ENCODE measurements around the gene ERO1B. TPM values are rescaled to one million over a fixed set of nuclear protein-coding genes. Genes with fewer than 3 reads are reported as not detected.

Gene ERO1B
- total RNA-seq, 1 donor from 2014 or later: 3.0 TPM

DNA sequence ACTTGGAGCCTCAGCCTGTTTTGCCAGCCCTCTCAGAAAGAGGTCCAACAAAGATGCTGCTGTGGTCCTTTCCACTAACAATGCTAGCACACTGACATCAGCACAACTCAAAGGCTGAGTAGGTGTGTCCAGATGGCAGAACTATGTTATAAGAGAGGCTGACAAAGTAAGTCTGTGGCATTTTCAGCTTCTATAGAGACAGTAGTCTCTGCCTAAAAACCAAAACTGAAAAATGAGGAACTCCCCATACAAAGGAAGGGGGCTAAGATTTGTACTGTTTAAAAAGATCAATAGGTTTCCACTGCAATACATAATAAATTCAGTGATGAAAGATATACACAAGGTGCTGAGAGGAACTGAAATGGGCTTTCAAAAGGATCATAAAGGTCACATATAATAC lies 12.3 kb downstream of the ERO1B start:
- Mint-ChIP-seq H3K4me1 (ENCODE audit: low read depth, unreplicated experiment) (peaks cover 1% of the 10 kb centered on the region), H3K9me3 (ENCODE audit: unreplicated experiment) (no peaks in the 10 kb centered on the region), H3K36me3 (ENCODE audit: unreplicated experiment) (no peaks in the 10 kb centered on the region), H3K4me3 (ENCODE audit: unreplicated experiment) (no peak overlapping the region), H3K27me3 (ENCODE audit: unreplicated experiment) (no peaks in the 10 kb centered on the region), H3K27ac (ENCODE audit: unreplicated experiment) (no peak overlapping the region)
- DNase-seq: no peak
- TF ChIP-seq CTCF (IDR thresholded peaks at IDR 0.05; ENCODE audit: partially characterized antibody, unreplicated experiment): no peak

- H3K27ac Mint-ChIP-seq (ENCODE audit: unreplicated experiment): no peak overlapping the region
- H3K9me3 Mint-ChIP-seq (ENCODE audit: unreplicated experiment): peaks cover 8% of the 10 kb centered on the region
- no peak overlapping the region for H3K4me3 Mint-ChIP-seq (ENCODE audit: unreplicated experiment)
- H3K36me3 Mint-ChIP-seq (ENCODE audit: unreplicated experiment): peaks cover 17% of the 10 kb centered on the region
- DNase-seq: no peak
- TF ChIP-seq CTCF (IDR thresholded peaks at IDR 0.05; ENCODE audit: partially characterized antibody, unreplicated experiment): no peak
- peaks cover 4% of the 10 kb centered on the region for H3K27me3 Mint-ChIP-seq (ENCODE audit: unreplicated experiment)
- H3K4me1 Mint-ChIP-seq (ENCODE audit: low read depth, unreplicated experiment): no peaks in the 10 kb centered on the region
These were observed 19.9 kb downstream of the ERO1B start for GRCh38 chr1:236261898-236262297.

GRCh38 chr1:236261033-236261432 lies 20.7 kb downstream of the ERO1B start:
- Mint-ChIP-seq H3K27me3 (ENCODE audit: unreplicated experiment) (peaks cover 4% of the 10 kb centered on the region), H3K27ac (ENCODE audit: unreplicated experiment) (no peak overlapping the region), H3K9me3 (ENCODE audit: unreplicated experiment) (peaks cover 10% of the 10 kb centered on the region), H3K4me1 (ENCODE audit: low read depth, unreplicated experiment) (no peaks in the 10 kb centered on the region), H3K4me3 (ENCODE audit: unreplicated experiment) (no peak overlapping the region), H3K36me3 (ENCODE audit: unreplicated experiment) (peaks cover 17% of the 10 kb centered on the region)
- no peak for DNase-seq
- TF ChIP-seq CTCF (IDR thresholded peaks at IDR 0.05; ENCODE audit: partially characterized antibody, unreplicated experiment): no peak

DNA sequence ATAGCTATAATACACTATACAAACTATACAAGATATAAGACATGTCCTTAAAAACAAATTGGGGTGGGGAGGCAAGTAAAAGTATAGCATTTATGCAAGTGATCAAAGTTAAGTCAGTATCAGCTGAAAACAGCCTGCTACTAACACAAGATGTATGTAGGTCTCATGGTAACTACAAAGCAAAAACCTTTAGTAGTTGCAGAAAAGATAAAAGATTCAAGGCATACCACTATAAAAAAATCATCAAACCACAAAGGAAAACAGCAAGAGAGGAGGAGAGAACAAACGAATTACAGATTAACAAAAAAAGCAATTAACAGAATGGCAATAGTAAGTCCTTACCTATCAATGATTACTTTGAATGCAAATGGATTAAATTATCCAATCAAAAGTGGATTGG lies 22.7 kb downstream of the ERO1B start:
- H3K4me3 Mint-ChIP-seq (ENCODE audit: unreplicated experiment): no peak overlapping the region
- peaks cover 17% of the 10 kb centered on the region for H3K36me3 Mint-ChIP-seq (ENCODE audit: unreplicated experiment)
- peaks cover 4% of the 10 kb centered on the region for H3K27me3 Mint-ChIP-seq (ENCODE audit: unreplicated experiment)
- DNase-seq: no peak
- no peaks in the 10 kb centered on the region for H3K4me1 Mint-ChIP-seq (ENCODE audit: low read depth, unreplicated experiment)
- no peak overlapping the region for H3K27ac Mint-ChIP-seq (ENCODE audit: unreplicated experiment)
- no peak for TF ChIP-seq CTCF (IDR thresholded peaks at IDR 0.05; ENCODE audit: partially characterized antibody, unreplicated experiment)
- peaks cover 10% of the 10 kb centered on the region for H3K9me3 Mint-ChIP-seq (ENCODE audit: unreplicated experiment)

GRCh38 chr1:236258114-236258622 lies 23.6 kb downstream of the ERO1B start:
- peaks cover 4% of the 10 kb centered on the region for H3K27me3 Mint-ChIP-seq (ENCODE audit: unreplicated experiment)
- DNase-seq: no peak
- peaks cover 17% of the 10 kb centered on the region for H3K36me3 Mint-ChIP-seq (ENCODE audit: unreplicated experiment)
- TF ChIP-seq CTCF (IDR thresholded peaks at IDR 0.05; ENCODE audit: partially characterized antibody, unreplicated experiment): no peak
- peaks cover 10% of the 10 kb centered on the region for H3K9me3 Mint-ChIP-seq (ENCODE audit: unreplicated experiment)
- H3K4me1 Mint-ChIP-seq (ENCODE audit: low read depth, unreplicated experiment): no peaks in the 10 kb centered on the region
- no peak overlapping the region for H3K27ac Mint-ChIP-seq (ENCODE audit: unreplicated experiment)
- H3K4me3 Mint-ChIP-seq (ENCODE audit: unreplicated experiment): no peak overlapping the region
